AG04450 (cell line): ENCODE data around the gene ATG7. TPM values are rescaled to one million over a fixed set of nuclear protein-coding genes. Genes with fewer than 3 reads are reported as not detected.

Source experiments
- CTCF ChIA-PET: fragments of 300-600, 350-600 bp; formaldehyde crosslinking; extraction: SDS; loops from one replicate; lab custom pipeline; 2022; ENCODE audit warnings: antibody characterized with exemption, inconsistent platforms; lab: Charles Lee
- POLR2A ChIA-PET: fragments of 350-600 bp; formaldehyde crosslinking; extraction: SDS; loops from one replicate; lab custom pipeline; 2021; ENCODE audit warnings: antibody characterized with exemption, inconsistent platforms; lab: Yijun Ruan, JAX
- DNase-seq: peaks from one replicate; pipeline ENCODE4 v3.0.0-alpha.2; 2011; ENCODE audit warnings: low read depth, low spot score
- H3K27ac ChIP-seq: one replicate; pipeline ENCODE4 v1.5.1; 2012; ENCODE audit warnings: low read depth, low read length, control low read depth
- H3K27me3 ChIP-seq: one replicate; pipeline ENCODE4 v1.6.0; 2012; ENCODE audit warnings: low read length; ENCODE audit not compliant: control insufficient read depth, insufficient read depth
- H3K4me3 ChIP-seq: 2 replicates; pipeline ENCODE4 v1.5.1; 2011; ENCODE audit warnings: mild to moderate bottlenecking, low read depth, low read length, control low read depth
- H3K9me3 ChIP-seq: 2 replicates; pipeline ENCODE4 v1.5.1; 2012; ENCODE audit warnings: low read length; ENCODE audit not compliant: control insufficient read depth, insufficient read depth
- CTCF ChIP-seq: IDR thresholded peaks from 2 replicates; pipeline ENCODE4 v1.5.1; 2011; ENCODE audit warnings: low read depth, low read length, control low read depth, inconsistent platforms
- polyA plus RNA-seq: library from polyadenylated mRNA; depleted of rRNA; stranded (reverse); fragments of >200 nt; gene quantifications from 2 replicates; pipeline ENCODE4 v1.2.3, GENCODE V29; 2011

The ATG7 gene
- polyA plus RNA-seq, 1 experiment: 51.7 TPM

- Histone ChIP-seq H3K9me3 (no peaks in the 10 kb centered on the region; the same call in 1 of the 2 replicates), H3K27ac (no peak overlapping the region), H3K4me3 (no peak overlapping the region), H3K27me3 (no peaks in the 10 kb centered on the region)
- POLR2A ChIA-PET: no interaction called here
- DNase-seq: no peak
- TF ChIP-seq CTCF: no peak
- CTCF ChIA-PET: no interaction called here
Measured at GRCh38 chr3:11565492-11565891, 293.3 kb downstream of the ATG7 start.

DNA sequence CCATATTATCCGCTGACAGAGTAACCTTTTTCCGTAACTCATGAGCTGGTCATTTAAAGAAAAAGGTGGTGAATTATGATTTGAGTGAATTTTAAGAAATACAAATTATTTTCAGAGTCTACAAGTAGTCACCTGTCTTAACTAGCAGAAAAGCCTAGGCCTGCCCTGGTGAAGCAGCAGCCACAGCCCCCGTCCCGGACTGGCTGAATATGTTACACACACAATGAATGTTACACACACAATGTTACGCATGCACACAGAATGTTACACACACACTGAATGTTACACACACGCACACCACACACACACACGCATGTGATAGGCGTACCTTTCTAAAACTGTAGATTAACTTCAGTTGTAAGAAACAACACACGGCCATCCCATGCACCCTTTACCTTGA lies 293.7 kb downstream of the ATG7 start:
- no peak overlapping the region for H3K27ac ChIP-seq
- POLR2A ChIA-PET: no interaction called here
- CTCF ChIA-PET: no interaction called here
- no peaks in the 10 kb centered on the region for H3K27me3 ChIP-seq
- no peak overlapping the region for H3K4me3 ChIP-seq
- no peaks in the 10 kb centered on the region; the same call in 1 of the 2 replicates for H3K9me3 ChIP-seq
- DNase-seq: no peak
- no peak for TF ChIP-seq CTCF

- CTCF ChIA-PET: no interaction called here
Measured at GRCh38 chr3:11566478-11566877, 294.3 kb downstream of the ATG7 start.

GRCh38 chr3:11566916-11567315 lies 294.7 kb downstream of the ATG7 start:
- TF ChIP-seq CTCF: no peak
- DNase-seq: no peak
- Histone ChIP-seq H3K9me3 (no peaks in the 10 kb centered on the region; the same call in 1 of the 2 replicates), H3K27ac (no peak overlapping the region), H3K27me3 (no peaks in the 10 kb centered on the region), H3K4me3 (no peak overlapping the region)
- ChIA-PET POLR2A (interaction anchor here (0.7 to 2.5 kb wide), 2 partner anchors 34 to 260 kb away, joined by 3 to 8 read pairs; no protein-coding TSS in a partner anchor), CTCF (no interaction called here)

More at GRCh38 chr3:11566478-11566877, 294.3 kb downstream of the ATG7 start:
- DNase-seq: no peak
- POLR2A ChIA-PET: interaction anchor here (0.7 kb wide), 1 partner anchor 261 kb away, joined by 3 read pairs; no protein-coding TSS in a partner anchor
- Histone ChIP-seq H3K9me3 (no peaks in the 10 kb centered on the region; the same call in 1 of the 2 replicates), H3K4me3 (no peak overlapping the region), H3K27ac (no peak overlapping the region), H3K27me3 (no peaks in the 10 kb centered on the region)
- TF ChIP-seq CTCF: no peak
